Heart left ventricle (tissue), 16 donors: ENCODE data around the gene ADAMTS18. TPM values are rescaled to one million over a fixed set of nuclear protein-coding genes. Genes with fewer than 3 reads are reported as not detected.

Experiments
- ATAC-seq, 4 donors: fragments of 200-7000 bp; cut with Tn5 transposase; one replicate each; pipeline ENCODE4 v1.9.1; 2020 to 2022; ENCODE audit warnings: moderate library complexity in 4 of 4, mild to moderate bottlenecking in 3 of 4, moderate number of reproducible peaks in 1 of 4
- DNase-seq, 5 donors: peaks; one replicate each; pipeline ENCODE4 v3.0.0-alpha.2; 2020
- H3K27ac ChIP-seq, 12 donors: fragments of 200-600 bp; sonication (generic) in 4 of 12; one replicate each; pipeline versions ENCODE4 v1.5.0 to v1.8.0; 2016 to 2022; ENCODE audit warnings: mild to moderate bottlenecking in 2 of 12
- H3K27me3 ChIP-seq, 9 donors: fragments of 200-600 bp; sonication (generic) in 2 of 9; one replicate each; pipeline versions ENCODE4 v1.5.1 to v1.8.0; 2016 to 2022; ENCODE audit warnings: mild to moderate bottlenecking in 3 of 9
- H3K36me3 ChIP-seq, 9 donors: fragments of 200-600 bp; sonication (generic) in 2 of 9; one replicate each; pipeline versions ENCODE4 v1.5.0 to v1.8.0; 2018 to 2022; ENCODE audit warnings: mild to moderate bottlenecking in 2 of 9
- H3K4me1 ChIP-seq, 12 donors: fragments of 200-600 bp; sonication (generic) in 4 of 12; one replicate each; pipeline versions ENCODE4 v1.5.0 to v1.8.0; 2016 to 2022; ENCODE audit warnings: mild to moderate bottlenecking in 3 of 12
- H3K4me3 ChIP-seq, 12 donors: fragments of 200-600 bp; sonication (generic) in 4 of 12; one replicate each; pipeline versions ENCODE4 v1.5.0 to v1.8.0; 2017 to 2022; ENCODE audit warnings: mild to moderate bottlenecking in 9 of 12, moderate library complexity in 4 of 12
- H3K9me3 ChIP-seq, 12 donors: fragments of 200-600 bp; sonication (generic) in 4 of 12; one replicate each; pipeline versions ENCODE4 v1.5.0 to v1.8.0; 2016 to 2022; ENCODE audit warnings: mild to moderate bottlenecking in 1 of 12
- CTCF ChIP-seq, 12 donors: fragments of 200-600 bp; sonication (generic) in 4 of 12; IDR thresholded peaks; one replicate each; pipeline versions ENCODE4 v1.5.0 to v1.8.0; 2018 to 2022; ENCODE audit warnings: antibody characterized with exemption in 12 of 12, mild to moderate bottlenecking in 5 of 12
- POLR2A ChIP-seq, 2 donors: fragments of 450-650 bp; IDR thresholded peaks; one replicate each; pipeline ENCODE4 v1.6.1; 2017; ENCODE audit warnings: antibody characterized with exemption in 2 of 2, mild to moderate bottlenecking in 2 of 2, moderate library complexity in 2 of 2
- WGBS, 4 donors: extraction: QIAGEN DNeasy Blood & Tissue Kit in 2 of 4; methylation state at CpG; one replicate each; pipeline versions ENCODE4 v1.1.5 to v1.1.7; 2013 to 2018; 5-methylcytosine and 5-hydroxymethylcytosine counted together
- intact Hi-C, 10 donors: fragments of 100-400 bp; cut with DNase I; formaldehyde crosslinking; loops; one replicate each; pipeline versions ENCODE4 v1.11.1 to v1.14.2; 2022
- polyA plus RNA-seq, 2 donors: library from polyadenylated mRNA; stranded (reverse); fragments of 200-250 nt; gene quantifications; one replicate each; pipeline ENCODE4 v1.2.3, GENCODE V29; 2013
- total RNA-seq, 9 donors: library from RNA; depleted of rRNA in 2 of 9; stranded (reverse); fragments of >200 nt in 2 of 9; fragmentation: NEBNext Ultra II Directional in 3 of 9; extraction: Animal tissue kit (Norgen Biotek cat#: 25700) in 3 of 9; gene quantifications; one replicate each; pipeline versions ENCODE4 v1.1.0 to v1.2.4, GENCODE V29; 2016 to 2023
- donor health status: ischemic (EF 13 %, LVEDD 7.1; RV severe dilation, severe dysfunction).
- donor health status: healthy with polysubstance abuse.
- donor health status: DM: no; HTN: yes; CAD: no.
- donor health status: DM: no; HTN: no; CAD: no.
- donor health status: ischemic (EF 25% LVEDD 6.9; RV normal size, moderate dysfunction).
- donor health status: ischemic (EF 25% LVEDD 5.7; RV mildly dilated, moderate dysfunction).
- donor health status: healthy.
- donor health status: DM: yes; HTN: yes; CAD: no.
- donor health status: ischemic (EF 35%, LVEDD 5.7; RV mildly dilated, moderate dysfunction).
- donor health status: nonischemic (EF 11% LVEDD 7.7; RV severe dilation, severe dysfunction).
- donor health status: DM: yes; HTN: yes; CAD: no.
- donor health status: PGD.
- donor health status: ischemic (EF 29% LVEDD 5.4; RV normal size, mild dysfunction).
- donor health status: nonischemic (EF 23%, LVEDD 6.1; RV moderate dilation, normal function).

Gene ADAMTS18
- total and polyA plus RNA-seq, 11 donors = 0.10 to 0.69 (median 0.14) TPM; not detected in 8

- Histone ChIP-seq H3K4me3 (no peak overlapping the region), H3K27me3 (peaks cover 0 to 3% (median 0%) of the 10 kb centered on the region in 9 donors), H3K27ac (no peak overlapping the region), H3K4me1 (no peaks in the 10 kb centered on the region), H3K36me3 (no peaks in the 10 kb centered on the region), H3K9me3 (no peaks in the 10 kb centered on the region)
- ATAC-seq (no peak), DNase-seq (no peak)
- intact Hi-C loops = no loop called here
- TF ChIP-seq CTCF (IDR thresholded peaks at IDR 0.05) (no peak), POLR2A (IDR thresholded peaks at IDR 0.05) (no peak)
- 66 to 72% (median 70%) methylated on average over 7 of the region's 7 CpGs for WGBS, 4 donors
Observed at GRCh38 chr16:77328274-77328673, 106.6 kb downstream of the ADAMTS18 start.

- WGBS, 4 donors = 78 to 85% (median 81%) methylated on average over 2 of the region's 2 CpGs
- Histone ChIP-seq H3K27me3 (peaks cover 0 to 3% (median 0%) of the 10 kb centered on the region in 9 donors), H3K4me3 (no peak overlapping the region), H3K36me3 (no peaks in the 10 kb centered on the region), H3K9me3 (no peaks in the 10 kb centered on the region), H3K4me1 (no peaks in the 10 kb centered on the region), H3K27ac (no peak overlapping the region)
- DNase-seq = no peak
- intact Hi-C loops = no loop called here
- TF ChIP-seq CTCF (IDR thresholded peaks at IDR 0.05) = no peak
- TF ChIP-seq POLR2A (IDR thresholded peaks at IDR 0.05) = no peak
- no peak for ATAC-seq
Observed at GRCh38 chr16:77327717-77328116, 107.1 kb downstream of the ADAMTS18 start.

GRCh38 chr16:77324729-77325128 is 110.1 kb downstream of the ADAMTS18 start:
- TF ChIP-seq POLR2A (IDR thresholded peaks at IDR 0.05) (no peak), CTCF (IDR thresholded peaks at IDR 0.05) (no peak)

GRCh38 chr16:77323695-77324094 is 111.1 kb downstream of the ADAMTS18 start:
- Histone ChIP-seq H3K27ac (no peak overlapping the region), H3K4me3 (no peak overlapping the region), H3K4me1 (no peaks in the 10 kb centered on the region), H3K36me3 (no peaks in the 10 kb centered on the region), H3K27me3 (peaks cover 0 to 3% (median 0%) of the 10 kb centered on the region in 9 donors), H3K9me3 (no peaks in the 10 kb centered on the region)
- intact Hi-C loops = no loop called here
- ATAC-seq (no peak), DNase-seq (no peak)
- TF ChIP-seq CTCF (IDR thresholded peaks at IDR 0.05) (no peak), POLR2A (IDR thresholded peaks at IDR 0.05) (no peak)
- WGBS, 4 donors = 20 to 64% (median 34%) methylated on average over 2 of the region's 2 CpGs

More at GRCh38 chr16:77324729-77325128, 110.1 kb downstream of the ADAMTS18 start:
- ATAC-seq = no peak
- H3K4me1 ChIP-seq = no peaks in the 10 kb centered on the region
- no peak overlapping the region for H3K4me3 ChIP-seq
- peaks cover 0 to 3% (median 0%) of the 10 kb centered on the region in 9 donors for H3K27me3 ChIP-seq
- intact Hi-C loops = no loop called here
- no peaks in the 10 kb centered on the region for H3K36me3 ChIP-seq
- H3K9me3 ChIP-seq = no peaks in the 10 kb centered on the region
- no peak for DNase-seq
- 51 to 78% (median 56%) methylated on average over 3 of the region's 3 CpGs for WGBS, 4 donors
- H3K27ac ChIP-seq = no peak overlapping the region
